Parathyroid adenoma (tissue), 2 donors: ENCODE measurements around the gene IGIP.
A peak's percentile ranks its signal among the peaks of the same experiment; 100 is the strongest.

Source experiments
- H2AFZ ChIP-seq: fragments of 300-600 bp; sonication (generic); one replicate; pipeline ENCODE4 v1.7.0; 2017; ENCODE audit warnings: antibody characterized with exemption, mild to moderate bottlenecking
- H3K27ac ChIP-seq: fragments of 300-600 bp; sonication (generic); one replicate; pipeline ENCODE4 v1.7.0; 2017
- H3K27me3 ChIP-seq: fragments of 300-600 bp; sonication (generic); one replicate; pipeline ENCODE4 v1.7.0; 2017; ENCODE audit warnings: low read length; ENCODE audit not compliant: control insufficient read depth, insufficient read depth
- H3K36me3 ChIP-seq: fragments of 300-600 bp; sonication (generic); one replicate; pipeline ENCODE4 v1.7.0; 2017; ENCODE audit warnings: low read length; ENCODE audit not compliant: control insufficient read depth, insufficient read depth
- H3K4me1 ChIP-seq: fragments of 300-600 bp; sonication (generic); one replicate; pipeline ENCODE4 v1.7.0; 2017; ENCODE audit warnings: control low read depth
- H3K4me2 ChIP-seq: fragments of 300-600 bp; sonication (generic); one replicate; pipeline ENCODE4 v1.7.0; 2017; ENCODE audit warnings: low read length
- H3K4me3 ChIP-seq: fragments of 300-600 bp; sonication (generic); one replicate; pipeline ENCODE4 v1.7.0; 2017; ENCODE audit warnings: low read depth, low read length
- H3K79me2 ChIP-seq: fragments of 300-600 bp; sonication (generic); one replicate; pipeline ENCODE4 v1.7.0; 2017; ENCODE audit warnings: control low read depth
- H3K9ac ChIP-seq: fragments of 300-600 bp; sonication (generic); one replicate; pipeline ENCODE4 v1.7.0; 2017; ENCODE audit warnings: mild to moderate bottlenecking
- H3K9me3 ChIP-seq: fragments of 300-600 bp; sonication (generic); one replicate; pipeline ENCODE4 v1.7.0; 2017; ENCODE audit warnings: low read length; ENCODE audit not compliant: control insufficient read depth
- TF ChIP-seq, protein P1 (sequence below): fragments of 300-600 bp; sonication (generic); IDR thresholded peaks from one replicate; pipeline ENCODE4 v1.7.0; 2017; ENCODE audit warnings: antibody characterized with exemption, mild to moderate bottlenecking
- donor health status: primary hyperparathyroidism.

The IGIP gene

DNA sequence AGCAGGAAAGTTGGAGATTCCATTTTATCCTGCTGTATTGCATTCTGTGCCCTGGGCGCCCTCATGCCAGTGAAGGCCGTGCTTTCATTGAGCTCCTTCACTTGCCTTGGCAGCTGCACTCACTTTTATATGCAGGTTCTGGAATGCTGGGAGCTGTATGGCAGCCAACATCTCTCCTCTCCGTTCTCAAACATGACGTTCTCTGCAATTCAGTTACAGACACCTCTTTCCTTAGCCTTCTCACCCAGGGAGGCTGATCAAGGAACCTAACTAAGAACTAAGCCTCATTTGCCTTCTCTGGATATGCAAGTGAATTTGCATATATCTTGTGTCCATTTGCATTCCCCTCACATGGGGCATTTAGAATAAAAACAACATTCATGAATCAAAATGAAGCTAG lies 41.2 kb upstream of the IGIP start:
- peak overlapping the region; percentile 89 for H2AFZ ChIP-seq
- H3K9me3 ChIP-seq = no peaks in the 10 kb centered on the region
- no peak overlapping the region for H3K4me3 ChIP-seq
- H3K9ac ChIP-seq = no peak overlapping the region
- H3K4me2 ChIP-seq = no peak overlapping the region
- H3K27ac ChIP-seq = peak overlapping the region; percentile 22
- H3K4me1 ChIP-seq = peaks cover 8% of the 10 kb centered on the region
- no peaks in the 10 kb centered on the region for H3K27me3 ChIP-seq
- no peaks in the 10 kb centered on the region for H3K79me2 ChIP-seq
- H3K36me3 ChIP-seq = no peaks in the 10 kb centered on the region
- TF ChIP-seq, protein P1, sequence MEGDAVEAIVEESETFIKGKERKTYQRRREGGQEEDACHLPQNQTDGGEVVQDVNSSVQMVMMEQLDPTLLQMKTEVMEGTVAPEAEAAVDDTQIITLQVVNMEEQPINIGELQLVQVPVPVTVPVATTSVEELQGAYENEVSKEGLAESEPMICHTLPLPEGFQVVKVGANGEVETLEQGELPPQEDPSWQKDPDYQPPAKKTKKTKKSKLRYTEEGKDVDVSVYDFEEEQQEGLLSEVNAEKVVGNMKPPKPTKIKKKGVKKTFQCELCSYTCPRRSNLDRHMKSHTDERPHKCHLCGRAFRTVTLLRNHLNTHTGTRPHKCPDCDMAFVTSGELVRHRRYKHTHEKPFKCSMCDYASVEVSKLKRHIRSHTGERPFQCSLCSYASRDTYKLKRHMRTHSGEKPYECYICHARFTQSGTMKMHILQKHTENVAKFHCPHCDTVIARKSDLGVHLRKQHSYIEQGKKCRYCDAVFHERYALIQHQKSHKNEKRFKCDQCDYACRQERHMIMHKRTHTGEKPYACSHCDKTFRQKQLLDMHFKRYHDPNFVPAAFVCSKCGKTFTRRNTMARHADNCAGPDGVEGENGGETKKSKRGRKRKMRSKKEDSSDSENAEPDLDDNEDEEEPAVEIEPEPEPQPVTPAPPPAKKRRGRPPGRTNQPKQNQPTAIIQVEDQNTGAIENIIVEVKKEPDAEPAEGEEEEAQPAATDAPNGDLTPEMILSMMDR = no peak

DNA sequence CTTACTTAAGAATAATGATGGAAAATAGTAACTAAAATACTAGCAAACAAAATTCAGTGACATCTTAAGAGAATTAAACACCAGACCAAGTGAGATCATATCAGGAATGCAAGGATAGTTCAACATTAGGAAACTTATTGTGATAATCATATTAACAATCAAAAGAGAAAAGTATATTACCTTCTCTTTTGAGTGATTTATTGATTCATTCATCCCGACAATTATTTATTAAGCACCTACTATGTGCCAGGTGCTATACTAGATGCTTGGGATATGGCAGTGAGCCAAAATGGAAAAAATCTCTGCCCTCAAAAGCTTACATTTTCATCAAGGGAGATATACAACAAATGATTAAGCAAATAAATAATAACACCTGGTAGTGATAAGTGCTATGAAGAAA lies 35.5 kb upstream of the IGIP start:
- H3K4me1 ChIP-seq = no peaks in the 10 kb centered on the region
- TF ChIP-seq, protein P1 = no peak
- H3K36me3 ChIP-seq = no peaks in the 10 kb centered on the region
- no peaks in the 10 kb centered on the region for H3K79me2 ChIP-seq
- H3K9ac ChIP-seq = no peak overlapping the region
- no peak overlapping the region for H3K4me2 ChIP-seq
- no peak overlapping the region for H2AFZ ChIP-seq
- H3K4me3 ChIP-seq = no peak overlapping the region
- H3K27ac ChIP-seq = no peak overlapping the region
- no peaks in the 10 kb centered on the region for H3K9me3 ChIP-seq
- H3K27me3 ChIP-seq = no peaks in the 10 kb centered on the region

DNA sequence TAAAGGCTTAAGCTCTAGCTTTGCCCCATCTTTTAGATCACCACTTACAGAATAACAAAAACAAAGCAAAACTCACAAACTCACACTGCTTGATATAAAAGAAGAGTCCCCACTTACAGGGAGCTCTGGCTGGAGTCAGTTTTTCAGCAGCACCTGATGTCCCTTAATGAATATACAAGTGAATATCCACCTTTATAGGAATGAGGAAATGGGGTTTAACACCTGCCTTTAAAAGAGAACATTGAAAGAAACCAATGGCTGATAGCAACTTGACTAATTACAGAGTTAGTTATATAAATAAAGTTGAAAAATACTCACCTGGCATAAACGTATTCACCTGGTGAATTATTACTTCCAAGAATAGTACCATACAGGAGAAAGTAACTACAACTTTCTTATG lies 32.6 kb upstream of the IGIP start:
- TF ChIP-seq, protein P1 = no peak

DNA sequence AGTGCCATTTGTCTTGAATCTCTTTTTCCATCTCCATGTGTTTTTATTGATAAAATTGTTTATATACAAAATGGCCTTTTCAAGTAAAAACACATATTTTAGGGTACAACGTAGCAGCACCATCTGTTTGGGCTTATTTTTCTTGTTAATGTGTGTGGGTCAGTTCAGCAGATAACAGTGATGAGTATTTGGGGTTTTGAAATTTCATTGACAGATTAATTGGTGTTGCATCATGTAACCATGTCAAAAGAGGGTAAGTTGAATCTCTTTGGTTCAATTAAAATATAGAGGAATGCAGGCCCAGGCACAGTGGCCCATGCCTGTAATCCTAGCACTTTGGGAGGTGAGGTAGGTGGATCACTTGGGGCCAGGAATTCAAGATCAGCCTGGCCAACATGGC lies 31.9 kb upstream of the IGIP start:
- no peaks in the 10 kb centered on the region for H3K36me3 ChIP-seq
- no peak overlapping the region for H3K9ac ChIP-seq
- no peaks in the 10 kb centered on the region for H3K4me1 ChIP-seq
- H3K9me3 ChIP-seq = no peaks in the 10 kb centered on the region
- TF ChIP-seq, protein P1 = no peak
- H3K79me2 ChIP-seq = no peaks in the 10 kb centered on the region
- H3K27ac ChIP-seq = no peak overlapping the region
- H3K4me2 ChIP-seq = no peak overlapping the region
- no peak overlapping the region for H2AFZ ChIP-seq
- H3K4me3 ChIP-seq = no peak overlapping the region
- H3K27me3 ChIP-seq = no peaks in the 10 kb centered on the region

More for the DNA sequence above, 32.6 kb upstream of the IGIP start:
- H3K27me3 ChIP-seq = no peaks in the 10 kb centered on the region
- no peaks in the 10 kb centered on the region for H3K9me3 ChIP-seq
- no peak overlapping the region for H3K9ac ChIP-seq
- H3K79me2 ChIP-seq = no peaks in the 10 kb centered on the region
- no peak overlapping the region for H2AFZ ChIP-seq
- no peaks in the 10 kb centered on the region for H3K36me3 ChIP-seq
- no peak overlapping the region for H3K4me2 ChIP-seq
- H3K4me1 ChIP-seq = no peaks in the 10 kb centered on the region
- no peak overlapping the region for H3K27ac ChIP-seq
- H3K4me3 ChIP-seq = no peak overlapping the region

DNA sequence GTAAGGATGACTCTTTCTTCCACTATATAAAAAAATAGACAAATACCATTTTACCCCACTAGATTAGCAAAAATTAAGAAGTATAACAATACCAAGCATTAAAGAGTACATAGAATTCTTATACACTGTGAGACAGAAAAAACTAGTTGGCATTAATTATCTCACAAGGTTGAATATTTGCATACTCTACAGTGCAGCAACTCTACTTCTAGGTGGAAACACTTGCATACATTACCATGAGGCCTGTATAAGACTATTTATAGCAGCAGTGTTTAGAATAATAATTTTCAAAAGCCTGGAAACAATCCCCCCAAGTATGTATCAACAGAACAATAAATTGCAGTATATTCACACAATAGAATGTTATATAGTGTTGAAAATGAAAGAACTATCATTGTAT lies 30.8 kb upstream of the IGIP start:
- TF ChIP-seq, protein P1 = no peak
- no peak overlapping the region for H3K4me3 ChIP-seq
- H3K4me2 ChIP-seq = no peak overlapping the region
- H2AFZ ChIP-seq = no peak overlapping the region
- no peaks in the 10 kb centered on the region for H3K79me2 ChIP-seq
- H3K27me3 ChIP-seq = no peaks in the 10 kb centered on the region
- H3K36me3 ChIP-seq = no peaks in the 10 kb centered on the region
- no peak overlapping the region for H3K27ac ChIP-seq
- no peaks in the 10 kb centered on the region for H3K9me3 ChIP-seq
- H3K4me1 ChIP-seq = no peaks in the 10 kb centered on the region
- no peak overlapping the region for H3K9ac ChIP-seq
